Skeletal muscle tissue (tissue), 4 donors: ENCODE measurements around the gene DDX51. TPM values are rescaled to one million over a fixed set of nuclear protein-coding genes. Genes with fewer than 3 reads are reported as not detected.

Experiments used
- H3K27ac ChIP-seq: one replicate; pipeline ENCODE4 v1.7.0; 2013; ENCODE audit warnings: mild to moderate bottlenecking, low read depth, low read length, inconsistent platforms
- H3K27me3 ChIP-seq, 3 donors: one replicate each; pipeline ENCODE4 v1.7.0; 2013; ENCODE audit warnings: low read length in 3 of 3; ENCODE audit not compliant: control insufficient read depth in 3 of 3, insufficient read depth in 3 of 3
- H3K36me3 ChIP-seq, 3 donors: one replicate each; pipeline ENCODE4 v1.7.0; 2013; ENCODE audit warnings: low read length in 3 of 3; ENCODE audit not compliant: control insufficient read depth in 3 of 3, insufficient read depth in 3 of 3
- H3K4me1 ChIP-seq, 3 donors: one replicate each; pipeline ENCODE4 v1.7.0; 2013; ENCODE audit warnings: low read length in 3 of 3, mild to moderate bottlenecking in 3 of 3; ENCODE audit not compliant: control insufficient read depth in 3 of 3, insufficient read depth in 3 of 3
- H3K4me3 ChIP-seq, 3 donors: one replicate each; pipeline ENCODE4 v1.7.0; 2013; ENCODE audit warnings: low read length in 3 of 3
- H3K9ac ChIP-seq, 3 donors: one replicate each; pipeline ENCODE4 v1.7.0; 2013; ENCODE audit warnings: low read length in 3 of 3, mild to moderate bottlenecking in 3 of 3, moderate library complexity in 2 of 3, low read depth in 1 of 3
- H3K9me3 ChIP-seq, 3 donors: one replicate each; pipeline ENCODE4 v1.7.0; 2013; ENCODE audit warnings: low read length in 3 of 3; ENCODE audit not compliant: control insufficient read depth in 3 of 3
- total RNA-seq: library from RNA; depleted of rRNA; stranded (reverse); fragments of >200 nt; gene quantifications from one replicate; pipeline ENCODE4 v1.2.3, GENCODE V29; 2014
- donor health status: Osteomylitis.

DDX51 gene
- total RNA-seq, 1 donor from 2014 or later: 8.4 TPM

DNA sequence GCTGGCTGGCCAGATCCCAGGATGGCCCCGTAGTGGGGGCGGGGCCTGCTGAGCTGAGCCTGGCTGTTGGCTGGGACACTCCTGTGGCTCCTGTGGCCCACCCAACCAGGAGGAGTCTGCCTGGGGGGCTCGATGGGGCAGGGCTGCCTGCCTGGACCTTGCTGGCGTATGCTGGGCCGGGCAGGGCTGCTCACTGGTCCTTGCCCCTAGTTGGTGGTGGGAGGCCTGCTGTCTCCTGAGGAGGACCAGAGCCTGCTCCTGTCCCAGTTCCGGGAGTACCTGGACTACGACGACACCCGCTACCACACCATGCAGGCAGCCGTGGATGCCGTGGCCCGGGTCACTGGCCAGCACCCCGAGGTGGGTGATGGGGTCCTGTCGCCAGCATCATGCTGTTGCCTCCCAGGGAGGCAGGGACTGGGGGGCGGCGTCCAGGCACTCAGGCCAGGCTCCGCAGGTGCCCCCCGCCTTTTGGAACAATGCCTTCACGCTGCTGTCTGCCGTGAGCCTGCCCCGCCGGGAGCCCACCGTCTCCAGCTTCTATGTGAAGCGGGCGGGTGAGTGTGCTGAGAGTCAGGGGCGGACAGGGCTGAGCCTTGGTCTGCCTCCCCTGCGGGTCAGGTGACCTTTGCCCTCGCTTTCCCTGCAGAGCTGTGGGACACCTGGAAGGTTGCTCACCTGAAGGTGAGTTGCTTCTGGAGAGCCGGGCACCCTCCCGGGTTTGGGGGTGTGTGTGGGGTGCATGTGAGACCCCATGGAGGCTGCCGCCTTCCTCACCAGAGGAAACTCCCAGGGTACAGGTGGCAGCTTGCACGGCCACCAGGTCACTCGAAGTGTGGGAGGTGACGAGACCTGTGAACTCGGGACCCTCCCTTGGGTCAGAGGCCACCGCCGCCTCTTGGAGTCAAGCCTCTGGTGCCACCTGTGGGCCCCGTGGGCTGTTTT, 3.6 kb upstream of the DDX51 start:
- H3K9ac ChIP-seq: no peak overlapping the region
- H3K9me3 ChIP-seq: no peaks in the 10 kb centered on the region
- no peaks in the 10 kb centered on the region for H3K27me3 ChIP-seq
- peaks cover 9 to 19% (median 12%) of the 10 kb centered on the region in 3 donors for H3K36me3 ChIP-seq
- H3K27ac ChIP-seq: no peak overlapping the region
- no peak overlapping the region for H3K4me3 ChIP-seq
- H3K4me1 ChIP-seq: peaks cover 17 to 21% (median 18%) of the 10 kb centered on the region in 3 donors

- Histone ChIP-seq H3K4me1 (peaks cover 21 to 29% (median 23%) of the 10 kb centered on the region in 3 donors), H3K27ac (no peak overlapping the region), H3K4me3 (no peak overlapping the region), H3K36me3 (peaks cover 15 to 26% (median 20%) of the 10 kb centered on the region in 3 donors), H3K9ac (no peak overlapping the region), H3K9me3 (no peaks in the 10 kb centered on the region), H3K27me3 (no peaks in the 10 kb centered on the region)
These were observed 2.8 kb upstream of the DDX51 start for GRCh38 chr12:132146772-132147422.

- Histone ChIP-seq H3K4me3 (no peak overlapping the region), H3K4me1 (peaks cover 21 to 29% (median 23%) of the 10 kb centered on the region in 3 donors), H3K27ac (no peak overlapping the region), H3K9me3 (no peaks in the 10 kb centered on the region), H3K27me3 (no peaks in the 10 kb centered on the region), H3K36me3 (peaks cover 23 to 29% (median 27%) of the 10 kb centered on the region in 3 donors), H3K9ac (no peak overlapping the region)
These were observed 2.0 kb upstream of the DDX51 start for GRCh38 chr12:132146098-132146497.

DNA sequence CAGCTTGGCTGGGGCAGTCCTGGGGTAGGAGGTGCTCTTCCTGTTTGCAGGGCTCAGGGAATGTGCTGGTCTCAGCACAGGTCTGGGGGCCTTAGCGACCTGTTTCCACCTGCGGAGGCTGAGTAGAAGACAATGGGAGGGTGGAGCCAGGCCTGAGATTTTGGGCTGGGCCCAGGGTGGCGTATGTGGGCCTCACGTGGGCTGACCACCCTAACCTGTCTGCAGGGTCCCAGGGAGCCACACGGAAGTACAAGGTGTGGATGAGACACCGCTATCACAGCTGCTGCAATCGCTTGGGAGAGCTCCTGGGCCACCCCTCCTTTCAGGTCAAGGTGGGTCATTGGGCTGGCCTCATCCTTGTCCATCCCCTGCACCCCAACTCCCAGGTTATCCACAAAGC, 1.2 kb upstream of the DDX51 start:
- Histone ChIP-seq H3K9ac (peak overlapping the region; percentile 68 to 94 (median 91)), H3K9me3 (no peaks in the 10 kb centered on the region), H3K27me3 (no peaks in the 10 kb centered on the region), H3K4me1 (peaks cover 21 to 29% (median 23%) of the 10 kb centered on the region in 3 donors), H3K27ac (no peak overlapping the region), H3K4me3 (peak overlapping the region; percentile 80 to 91 (median 88)), H3K36me3 (peaks cover 31 to 37% (median 34%) of the 10 kb centered on the region in 3 donors)

- Histone ChIP-seq H3K27ac (peak overlapping the region; percentile 80), H3K4me3 (peak overlapping the region; percentile 80 to 91 (median 88)), H3K27me3 (no peaks in the 10 kb centered on the region), H3K9ac (peak overlapping the region; percentile 68 to 94 (median 91)), H3K9me3 (no peaks in the 10 kb centered on the region), H3K4me1 (peaks cover 21 to 29% (median 23%) of the 10 kb centered on the region in 3 donors), H3K36me3 (peaks cover 36 to 42% (median 40%) of the 10 kb centered on the region in 3 donors)
These were observed 670 bp upstream of the DDX51 start for GRCh38 chr12:132144810-132145168.

- Histone ChIP-seq H3K9ac (peak overlapping the region; percentile 69 to 94 (median 72)), H3K27me3 (no peaks in the 10 kb centered on the region), H3K27ac (no peak overlapping the region), H3K4me1 (peaks cover 21 to 29% (median 23%) of the 10 kb centered on the region in 3 donors), H3K36me3 (peaks cover 47 to 53% (median 47%) of the 10 kb centered on the region in 3 donors), H3K4me3 (peak overlapping the region; percentile 77 to 91 (median 88)), H3K9me3 (no peaks in the 10 kb centered on the region)
These were observed 615 bp downstream of the DDX51 start for GRCh38 chr12:132143336-132144071.

GRCh38 chr12:132142679-132143335, 1.3 kb downstream of the DDX51 start:
- Histone ChIP-seq H3K27ac (no peak overlapping the region), H3K4me1 (peaks cover 21 to 29% (median 23%) of the 10 kb centered on the region in 3 donors), H3K36me3 (peaks cover 45 to 55% (median 49%) of the 10 kb centered on the region in 3 donors), H3K9me3 (no peaks in the 10 kb centered on the region), H3K27me3 (no peaks in the 10 kb centered on the region), H3K4me3 (peak overlapping the region; percentile 77 to 91 (median 88)), H3K9ac (peak overlapping the region; percentile 69 to 94 (median 72))

DNA sequence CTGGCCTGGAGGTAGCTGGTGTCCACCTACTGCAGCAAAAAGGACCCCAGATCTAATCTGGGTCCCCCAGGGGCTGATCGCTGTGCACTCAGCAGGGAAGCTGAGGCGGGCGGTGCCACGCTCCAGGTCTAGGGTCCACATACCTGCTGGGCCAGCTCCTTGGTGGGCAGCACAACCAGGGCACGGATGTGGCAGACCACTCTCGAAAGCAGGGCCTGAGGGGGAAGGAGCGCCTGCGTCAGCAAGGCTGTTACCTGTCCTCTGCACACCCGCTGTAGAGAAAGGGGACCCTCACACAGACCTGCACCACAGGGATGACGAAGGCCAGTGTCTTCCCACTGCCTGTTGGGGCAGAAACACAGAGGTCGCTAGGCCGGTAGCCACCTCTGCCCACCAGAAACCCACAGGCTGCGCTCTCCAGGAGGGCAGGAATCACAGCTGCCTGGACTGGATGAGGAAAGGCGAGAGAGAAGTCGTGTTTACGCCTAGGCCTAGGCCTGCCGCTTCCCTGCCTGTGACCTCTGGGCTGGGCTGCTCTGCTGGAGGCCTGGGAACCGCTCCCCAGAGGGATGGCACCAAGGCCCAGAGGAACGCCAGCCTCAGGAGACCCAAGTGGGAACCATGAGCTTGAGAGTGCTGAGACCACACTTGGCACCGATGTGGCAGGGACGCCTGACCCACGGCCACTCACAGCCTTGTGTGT, 2.0 kb downstream of the DDX51 start:
- Histone ChIP-seq H3K27ac (no peak overlapping the region), H3K36me3 (peaks cover 40 to 51% (median 48%) of the 10 kb centered on the region in 3 donors), H3K9me3 (no peaks in the 10 kb centered on the region)

More for the DNA sequence above, 2.0 kb downstream of the DDX51 start:
- Histone ChIP-seq H3K4me1 (peaks cover 21 to 29% (median 23%) of the 10 kb centered on the region in 3 donors), H3K27me3 (no peaks in the 10 kb centered on the region), H3K9ac (peak overlapping the region in 1 of 3 donors; percentile 16), H3K4me3 (peak overlapping the region in 2 of 3 donors; percentile 29 to 88)
